ENCODE results near the gene FBXW8. TPM values are rescaled to one million over a fixed set of nuclear protein-coding genes. Genes with fewer than 3 reads are reported as not detected.

Gene FBXW8
- total and polyA plus RNA-seq, 7 experiments from 2014 or later: 4.8 to 13.2 (median 11.7) TPM

- H3K27me3 Mint-ChIP-seq: peaks cover 0 to 3% (median 0%) of the 10 kb centered on the region in 5 donors
- Histone ChIP-seq H3K4me3 (ENCODE audit: low read length) (no peak overlapping the region), H3K27me3 (ENCODE audit: control insufficient read depth in 2 of 2, insufficient read depth in 2 of 2, low read length in 2 of 2) (no peaks in the 10 kb centered on the region), H3K4me1 (ENCODE audit: control insufficient read depth in 2 of 2, insufficient read depth in 2 of 2, low read length in 2 of 2) (peaks cover 0 to 4% of the 10 kb centered on the region in 2 donors), H3K36me3 (ENCODE audit: control insufficient read depth in 2 of 3, insufficient read depth in 3 of 3, low read length in 3 of 3) (no peaks in the 10 kb centered on the region), H3K9me3 (ENCODE audit: control insufficient read depth in 2 of 3, low read length in 3 of 3) (no peaks in the 10 kb centered on the region), H3K27ac (ENCODE audit: low read depth, low read length) (no peak overlapping the region)
- ChIA-PET CTCF (no interaction called here), POLR2A (no interaction called here)
- ATAC-seq (no peak), DNase-seq (no peak)
- H3K27ac Mint-ChIP-seq: no peak overlapping the region
- no peaks in the 10 kb centered on the region for H3K9me3 Mint-ChIP-seq
- intact Hi-C loops (cut with micrococcal nuclease): no loop called here
- H3K4me3 Mint-ChIP-seq: no peak overlapping the region
- H3K4me1 Mint-ChIP-seq: peaks cover 0 to 2% (median 0%) of the 10 kb centered on the region in 7 donors
- H3K36me3 Mint-ChIP-seq: no peaks in the 10 kb centered on the region
These were observed 135.7 kb downstream of the FBXW8 start for GRCh38 chr12:117046425-117046824.

DNA sequence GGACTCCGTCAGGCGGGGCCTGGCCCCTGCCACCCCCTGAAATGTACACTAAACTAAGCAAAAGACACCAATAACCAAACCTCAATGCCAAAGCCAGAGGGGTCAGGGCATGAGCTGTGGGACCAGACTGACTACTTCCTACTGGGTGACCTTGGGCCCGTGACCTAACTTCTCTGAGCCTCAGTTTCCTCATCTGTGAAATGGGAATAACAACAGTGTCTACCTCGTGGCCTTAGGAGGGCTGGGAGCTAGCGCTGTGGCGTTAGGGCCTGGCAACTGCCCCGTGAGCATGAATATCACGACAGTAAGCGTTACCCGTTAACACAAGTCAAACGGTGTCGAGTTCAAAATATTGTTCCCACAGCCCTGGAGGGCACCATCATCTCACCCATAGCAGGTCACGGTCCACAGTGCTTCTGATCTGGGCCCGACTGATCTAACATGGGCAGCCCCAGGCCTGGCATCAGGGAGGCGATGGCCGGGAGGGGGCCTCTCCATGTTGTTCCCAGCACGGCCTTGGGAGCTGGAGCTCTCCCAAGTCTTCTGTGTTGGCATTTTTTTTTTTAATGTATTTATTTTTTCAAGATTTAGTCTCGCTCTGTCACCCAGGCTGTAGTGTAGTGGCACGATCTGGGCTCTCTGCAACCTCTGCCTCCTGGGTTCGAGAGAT, 136.2 kb downstream of the FBXW8 start:
- CTCF ChIA-PET: no interaction called here

GRCh38 chr12:117047810-117048584, 137.2 kb downstream of the FBXW8 start:
- DNase-seq: no peak
- Mint-ChIP-seq H3K36me3 (no peaks in the 10 kb centered on the region), H3K27me3 (peaks cover 0 to 3% (median 0%) of the 10 kb centered on the region in 5 donors), H3K9me3 (no peaks in the 10 kb centered on the region), H3K4me3 (no peak overlapping the region), H3K27ac (no peak overlapping the region), H3K4me1 (peaks cover 0 to 4% (median 0%) of the 10 kb centered on the region in 7 donors)
- no peak overlapping the region for H3K27ac ChIP-seq (ENCODE audit: low read depth, low read length)
- peaks cover 0 to 4% of the 10 kb centered on the region in 2 donors for H3K4me1 ChIP-seq (ENCODE audit: control insufficient read depth in 2 of 2, insufficient read depth in 2 of 2, low read length in 2 of 2)
- no peaks in the 10 kb centered on the region for H3K9me3 ChIP-seq (ENCODE audit: control insufficient read depth in 2 of 3, low read length in 3 of 3)
- ChIA-PET CTCF (no interaction called here), POLR2A (no interaction called here)
- intact Hi-C loops (cut with micrococcal nuclease): no loop called here
- no peak for ATAC-seq
- no peaks in the 10 kb centered on the region for H3K27me3 ChIP-seq (ENCODE audit: control insufficient read depth in 2 of 2, insufficient read depth in 2 of 2, low read length in 2 of 2)
- H3K4me3 ChIP-seq (ENCODE audit: low read length): no peak overlapping the region
- H3K36me3 ChIP-seq (ENCODE audit: control insufficient read depth in 2 of 3, insufficient read depth in 3 of 3, low read length in 3 of 3): no peaks in the 10 kb centered on the region

More for the DNA sequence above, 136.2 kb downstream of the FBXW8 start:
- intact Hi-C loops (cut with micrococcal nuclease): no loop called here
- DNase-seq: no peak
- POLR2A ChIA-PET: no interaction called here
- no peaks in the 10 kb centered on the region for H3K36me3 Mint-ChIP-seq
- H3K27ac Mint-ChIP-seq: no peak overlapping the region
- peaks cover 0 to 2% (median 0%) of the 10 kb centered on the region in 7 donors for H3K4me1 Mint-ChIP-seq
- H3K27me3 Mint-ChIP-seq: peaks cover 0 to 3% (median 0%) of the 10 kb centered on the region in 5 donors
- peaks cover 0 to 4% of the 10 kb centered on the region in 2 donors for H3K4me1 ChIP-seq (ENCODE audit: control insufficient read depth in 2 of 2, insufficient read depth in 2 of 2, low read length in 2 of 2)
- H3K4me3 Mint-ChIP-seq: no peak overlapping the region
- no peak overlapping the region for H3K27ac ChIP-seq (ENCODE audit: low read depth, low read length)
- no peaks in the 10 kb centered on the region for H3K36me3 ChIP-seq (ENCODE audit: control insufficient read depth in 2 of 3, insufficient read depth in 3 of 3, low read length in 3 of 3)
- no peak overlapping the region for H3K4me3 ChIP-seq (ENCODE audit: low read length)
- H3K27me3 ChIP-seq (ENCODE audit: control insufficient read depth in 2 of 2, insufficient read depth in 2 of 2, low read length in 2 of 2): no peaks in the 10 kb centered on the region
- no peaks in the 10 kb centered on the region for H3K9me3 Mint-ChIP-seq
- ATAC-seq: no peak
- H3K9me3 ChIP-seq (ENCODE audit: control insufficient read depth in 2 of 3, low read length in 3 of 3): no peaks in the 10 kb centered on the region

- no peak overlapping the region for H3K4me3 Mint-ChIP-seq
- H3K9me3 Mint-ChIP-seq: no peaks in the 10 kb centered on the region
These were observed 137.8 kb downstream of the FBXW8 start for GRCh38 chr12:117048585-117048904.

GRCh38 chr12:117049295-117049694, 138.5 kb downstream of the FBXW8 start:
- H3K9me3 ChIP-seq (ENCODE audit: control insufficient read depth in 2 of 3, low read length in 3 of 3): no peaks in the 10 kb centered on the region
- Mint-ChIP-seq H3K9me3 (no peaks in the 10 kb centered on the region), H3K4me1 (peaks cover 0 to 6% (median 0%) of the 10 kb centered on the region in 7 donors), H3K27ac (no peak overlapping the region), H3K27me3 (peaks cover 0 to 4% (median 0%) of the 10 kb centered on the region in 5 donors), H3K36me3 (no peaks in the 10 kb centered on the region), H3K4me3 (no peak overlapping the region)
- intact Hi-C loops (cut with micrococcal nuclease): no loop called here
- H3K27me3 ChIP-seq (ENCODE audit: control insufficient read depth in 2 of 2, insufficient read depth in 2 of 2, low read length in 2 of 2): no peaks in the 10 kb centered on the region
- ChIA-PET CTCF (no interaction called here), POLR2A (interaction anchor here (0.7 kb wide), 1 partner anchor 369 kb away, joined by 3 read pairs; no protein-coding TSS in a partner anchor)
- no peak overlapping the region for H3K27ac ChIP-seq (ENCODE audit: low read depth, low read length)
- no peak for ATAC-seq
- H3K4me3 ChIP-seq (ENCODE audit: low read length): no peak overlapping the region
- no peak for DNase-seq
- no peaks in the 10 kb centered on the region for H3K36me3 ChIP-seq (ENCODE audit: control insufficient read depth in 2 of 3, insufficient read depth in 3 of 3, low read length in 3 of 3)
- H3K4me1 ChIP-seq (ENCODE audit: control insufficient read depth in 2 of 2, insufficient read depth in 2 of 2, low read length in 2 of 2): peaks cover 0 to 4% of the 10 kb centered on the region in 2 donors

More at GRCh38 chr12:117048585-117048904, 137.8 kb downstream of the FBXW8 start:
- DNase-seq (no peak), ATAC-seq (no peak)
- H3K27me3 ChIP-seq (ENCODE audit: control insufficient read depth in 2 of 2, insufficient read depth in 2 of 2, low read length in 2 of 2): no peaks in the 10 kb centered on the region
- intact Hi-C loops (cut with micrococcal nuclease): no loop called here
- Mint-ChIP-seq H3K27ac (no peak overlapping the region), H3K4me1 (peaks cover 0 to 6% (median 0%) of the 10 kb centered on the region in 7 donors), H3K27me3 (peaks cover 0 to 3% (median 0%) of the 10 kb centered on the region in 5 donors), H3K36me3 (no peaks in the 10 kb centered on the region)
- ChIA-PET CTCF (no interaction called here), POLR2A (no interaction called here)
- no peak overlapping the region for H3K27ac ChIP-seq (ENCODE audit: low read depth, low read length)
- no peak overlapping the region for H3K4me3 ChIP-seq (ENCODE audit: low read length)
- H3K36me3 ChIP-seq (ENCODE audit: control insufficient read depth in 2 of 3, insufficient read depth in 3 of 3, low read length in 3 of 3): no peaks in the 10 kb centered on the region
- H3K4me1 ChIP-seq (ENCODE audit: control insufficient read depth in 2 of 2, insufficient read depth in 2 of 2, low read length in 2 of 2): peaks cover 0 to 4% of the 10 kb centered on the region in 2 donors
- H3K9me3 ChIP-seq (ENCODE audit: control insufficient read depth in 2 of 3, low read length in 3 of 3): no peaks in the 10 kb centered on the region

DNA sequence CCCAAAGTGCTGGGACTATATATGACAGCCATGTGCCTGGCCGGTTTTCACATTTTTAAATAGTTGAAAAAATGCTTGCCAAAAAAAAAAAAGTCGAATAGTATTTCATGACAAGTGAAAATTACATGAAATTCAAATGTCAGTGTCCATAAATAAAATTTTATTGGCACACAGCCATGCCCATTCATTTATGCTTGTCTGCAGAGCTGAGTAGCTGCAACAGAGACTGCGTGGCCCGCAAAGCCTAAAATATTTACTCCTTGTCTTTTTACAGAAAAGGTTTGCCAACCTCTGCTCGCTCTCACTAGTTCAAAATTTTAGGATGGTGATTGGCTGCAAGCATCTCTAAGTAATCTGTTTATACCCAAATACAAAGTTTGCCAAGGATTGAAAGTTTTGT, 139.3 kb downstream of the FBXW8 start:
- Mint-ChIP-seq H3K27ac (no peak overlapping the region), H3K9me3 (peaks cover 0 to 2% (median 0%) of the 10 kb centered on the region in 11 donors), H3K4me1 (peaks cover 0 to 10% (median 0%) of the 10 kb centered on the region in 7 donors), H3K36me3 (no peaks in the 10 kb centered on the region), H3K4me3 (no peak overlapping the region), H3K27me3 (peaks cover 0 to 4% (median 0%) of the 10 kb centered on the region in 5 donors)
- H3K4me3 ChIP-seq (ENCODE audit: low read length): no peak overlapping the region
- intact Hi-C loops (cut with micrococcal nuclease): no loop called here
- ATAC-seq (no peak), DNase-seq (no peak)
- peaks cover 0 to 4% of the 10 kb centered on the region in 2 donors for H3K4me1 ChIP-seq (ENCODE audit: control insufficient read depth in 2 of 2, insufficient read depth in 2 of 2, low read length in 2 of 2)
- no peaks in the 10 kb centered on the region for H3K9me3 ChIP-seq (ENCODE audit: control insufficient read depth in 2 of 3, low read length in 3 of 3)
- H3K36me3 ChIP-seq (ENCODE audit: control insufficient read depth in 2 of 3, insufficient read depth in 3 of 3, low read length in 3 of 3): no peaks in the 10 kb centered on the region
- H3K27ac ChIP-seq (ENCODE audit: low read depth, low read length): no peak overlapping the region
- no peaks in the 10 kb centered on the region for H3K27me3 ChIP-seq (ENCODE audit: control insufficient read depth in 2 of 2, insufficient read depth in 2 of 2, low read length in 2 of 2)
- ChIA-PET POLR2A (interaction anchor here (0.7 kb wide), 1 partner anchor 40 kb away, joined by 6 read pairs; no protein-coding TSS in a partner anchor), CTCF (no interaction called here)

Measured in naive thymus-derived CD4-positive, alpha-beta T cell (primary cell).